H1 (cell line): ENCODE measurements around the gene EPHA1. TPM values are rescaled to one million over a fixed set of nuclear protein-coding genes. Genes with fewer than 3 reads are reported as not detected.

Source experiments
- CTCF ChIA-PET: fragments of 300-600 bp; sonication (Branson Sonifier 250); formaldehyde crosslinking; loops from one replicate; lab custom pipeline; 2021; ENCODE audit not compliant: partially characterized antibody; lab: Charles Lee
- POLR2A ChIA-PET: fragments of 300-600 bp; sonication (Branson Sonifier 250); formaldehyde crosslinking; loops from one replicate; lab custom pipeline; 2021; ENCODE audit warnings: inconsistent platforms; ENCODE audit not compliant: partially characterized antibody; lab: Charles Lee
- DNase-seq, 2 experiments: peaks; one replicate each; pipeline versions ENCODE4 v3.0.0 to v3.0.0-alpha.2; 2010 to 2022; ENCODE audit warnings: low spot score in 2 of 2, low read depth in 1 of 2, mixed read lengths in 1 of 2
- FAIRE-seq: peaks from 2 replicates; lab custom pipeline; 2011; peaks lifted over from hg19 to GRCh38; lab: Jason Lieb, UNC
- H2AFZ ChIP-seq: 2 replicates; pipeline ENCODE4 v1.8.1; 2012; ENCODE audit warnings: low read length, inconsistent platforms
- H2AK5ac ChIP-seq: 2 replicates; pipeline ENCODE4 v1.6.1; 2013; ENCODE audit warnings: low read depth, low read length
- H2BK120ac ChIP-seq: replicated peaks from 2 replicates; pipeline ENCODE3; 2013; ENCODE audit warnings: low read depth, low read length, inconsistent platforms
- H2BK12ac ChIP-seq: 2 replicates; pipeline ENCODE4 v1.6.1; 2013; ENCODE audit warnings: low read depth, low read length
- H2BK15ac ChIP-seq: 2 replicates; pipeline ENCODE4 v1.6.1; 2013; ENCODE audit warnings: low read length
- H2BK20ac ChIP-seq: 2 replicates; pipeline ENCODE4 v1.6.1; 2013; ENCODE audit warnings: low read length
- H2BK5ac ChIP-seq: 2 replicates; pipeline ENCODE4 v1.6.1; 2013; ENCODE audit warnings: low read depth, low read length
- H3K14ac ChIP-seq: 2 replicates; pipeline ENCODE4 v1.6.1; 2013; ENCODE audit warnings: inconsistent platforms; ENCODE audit not compliant: insufficient read length
- H3K18ac ChIP-seq: 2 replicates; pipeline ENCODE4 v1.6.1; 2013; ENCODE audit warnings: low read length; ENCODE audit errors: extremely low read depth
- H3K23ac ChIP-seq: 2 replicates; pipeline ENCODE4 v1.6.1; 2013; ENCODE audit warnings: inconsistent platforms; ENCODE audit not compliant: insufficient read length
- H3K23me2 ChIP-seq: 2 replicates; pipeline ENCODE4 v1.6.1; 2013; ENCODE audit warnings: low read depth, low read length
- H3K27ac ChIP-seq: 2 replicates; pipeline ENCODE4 v1.6.1; 2011; ENCODE audit warnings: low read depth, low read length, inconsistent platforms
- H3K27me3 ChIP-seq, 4 experiments: replicated peaks in 1 of 4; 1 replicate in 1 of 4; 2 replicates in 3 of 4; pipeline versions ENCODE4 v1.6.1 to v1.8.1; 2011 to 2013; ENCODE audit warnings: low read length in 3 of 4, mild to moderate bottlenecking in 3 of 4, inconsistent platforms in 2 of 4, mixed read lengths in 2 of 4, moderate library complexity in 1 of 4; ENCODE audit not compliant: control insufficient read depth in 3 of 4, insufficient read depth in 3 of 4; ENCODE audit errors: extremely low read depth in 1 of 4
- H3K36me3 ChIP-seq, 4 experiments: 2 replicates each; pipeline versions ENCODE4 v1.6.1 to v1.8.1; 2011 to 2013; ENCODE audit warnings: mild to moderate bottlenecking in 4 of 4, low read length in 3 of 4, moderate library complexity in 2 of 4, control low read depth in 1 of 4, inconsistent platforms in 1 of 4; ENCODE audit not compliant: insufficient read depth in 4 of 4, control insufficient read depth in 2 of 4
- H3K4ac ChIP-seq: replicated peaks from 2 replicates; pipeline ENCODE3; 2013; ENCODE audit warnings: low read length, low read depth, mixed read lengths, inconsistent platforms; ENCODE audit not compliant: insufficient read length
- H3K4me1 ChIP-seq, 4 experiments: replicated peaks in 1 of 4; 1 replicate in 1 of 4; 2 replicates in 3 of 4; pipeline versions ENCODE4 v1.6.1 to v1.8.1; 2011 to 2013; ENCODE audit warnings: low read length in 3 of 4, inconsistent platforms in 2 of 4, mixed read lengths in 1 of 4; ENCODE audit not compliant: insufficient read depth in 4 of 4, control insufficient read depth in 3 of 4
- H3K4me2 ChIP-seq, 2 experiments: 2 replicates each; pipeline versions ENCODE4 v1.6.1 to v1.8.1; 2011 to 2013; ENCODE audit warnings: low read depth in 2 of 2, low read length in 2 of 2, control low read depth in 1 of 2, inconsistent platforms in 1 of 2, mild to moderate bottlenecking in 1 of 2; ENCODE audit not compliant: insufficient read depth in 1 of 2
- H3K4me3 ChIP-seq, 4 experiments: fragments of 200-600, 300-600 bp in 1 of 4; sonication (generic), shearing (Covaris generic), sonication (Bioruptor Twin) in 1 of 4; 2 replicates each; pipeline versions ENCODE4 v1.5.1 to v1.8.1; 2011 to 2016; ENCODE audit warnings: low read length in 4 of 4, low read depth in 3 of 4, control low read depth in 2 of 4, inconsistent platforms in 2 of 4, mild to moderate bottlenecking in 2 of 4, mixed read lengths in 1 of 4, moderate library complexity in 1 of 4; ENCODE audit not compliant: insufficient read depth in 2 of 4; ENCODE audit errors: extremely low read depth in 1 of 4
- H3K56ac ChIP-seq: replicated peaks from 2 replicates; pipeline ENCODE3; 2013; ENCODE audit warnings: low read depth, mild to moderate bottlenecking, mixed read lengths, low read length, inconsistent platforms; ENCODE audit not compliant: insufficient read length
- H3K79me1 ChIP-seq: 2 replicates; pipeline ENCODE4 v1.6.1; 2013; ENCODE audit warnings: low read depth, low read length, control low read depth
- H3K79me2 ChIP-seq, 2 experiments: 2 replicates each; pipeline versions ENCODE4 v1.6.1 to v1.8.1; 2012 to 2013; ENCODE audit warnings: low read length in 2 of 2, mild to moderate bottlenecking in 2 of 2, inconsistent platforms in 1 of 2; ENCODE audit not compliant: insufficient read depth in 2 of 2, control insufficient read depth in 1 of 2
- H3K9ac ChIP-seq, 4 experiments: replicated peaks in 1 of 4; 1 replicate in 1 of 4; 2 replicates in 3 of 4; pipeline versions ENCODE4 v1.6.1 to v1.8.1; 2011 to 2013; ENCODE audit warnings: low read depth in 3 of 4, low read length in 3 of 4, control low read depth in 2 of 4, mild to moderate bottlenecking in 2 of 4, moderate library complexity in 2 of 4, inconsistent platforms in 1 of 4; ENCODE audit errors: extremely low read depth in 1 of 4
- H3K9me3 ChIP-seq, 2 experiments: 2 replicates each; pipeline versions ENCODE4 v1.6.1 to v1.8.1; 2012 to 2013; ENCODE audit warnings: mild to moderate bottlenecking in 2 of 2, moderate library complexity in 2 of 2, control low read depth in 1 of 2, inconsistent platforms in 1 of 2, low read depth in 1 of 2, low read length in 1 of 2, mixed read lengths in 1 of 2; ENCODE audit not compliant: insufficient read depth in 2 of 2
- H4K20me1 ChIP-seq, 2 experiments: replicated peaks in 1 of 2; 2 replicates each; pipeline versions ENCODE3 to v1.8.1; 2011 to 2013; ENCODE audit warnings: inconsistent platforms in 2 of 2, low read length in 2 of 2, mild to moderate bottlenecking in 1 of 2; ENCODE audit not compliant: insufficient read depth in 2 of 2, control insufficient read depth in 1 of 2
- H4K5ac ChIP-seq: 2 replicates; pipeline ENCODE4 v1.6.1; 2013; ENCODE audit warnings: low read length, low read depth, mixed read lengths, inconsistent platforms; ENCODE audit not compliant: insufficient read length
- H4K8ac ChIP-seq: 2 replicates; pipeline ENCODE4 v1.8.0; 2013; ENCODE audit warnings: mild to moderate bottlenecking, moderate library complexity, low read length, inconsistent platforms; ENCODE audit not compliant: insufficient read depth; ENCODE audit errors: extremely low read depth
- H4K91ac ChIP-seq: replicated peaks from 2 replicates; pipeline ENCODE3; 2013; ENCODE audit warnings: low read length, mixed read lengths, inconsistent platforms; ENCODE audit not compliant: insufficient read length
- CEBPB ChIP-seq: IDR thresholded peaks from 2 replicates; pipeline ENCODE4 v1.6.1; 2012; ENCODE audit warnings: low read depth, low read length
- CHD1 ChIP-seq: IDR thresholded peaks from 2 replicates; pipeline ENCODE4 v1.6.1; 2012; ENCODE audit warnings: low read depth, low read length, improper control_type of control experiment
- CREB1 ChIP-seq: IDR thresholded peaks from 2 replicates; pipeline ENCODE4 v1.6.1; 2012; ENCODE audit warnings: inconsistent platforms
- CTBP2 ChIP-seq: IDR thresholded peaks from 2 replicates; pipeline ENCODE4 v1.7.0; 2011; ENCODE audit warnings: borderline replicate concordance, mild to moderate bottlenecking, moderate library complexity, mixed read lengths, low read length; ENCODE audit not compliant: insufficient read depth, insufficient read length
- FOSL1 ChIP-seq: IDR thresholded peaks from 2 replicates; pipeline ENCODE4 v1.6.1; 2011; ENCODE audit warnings: mild to moderate bottlenecking, low read depth, low read length, moderate library complexity; ENCODE audit not compliant: insufficient read depth
- HDAC2 ChIP-seq, 2 experiments: fragments of 300-600 bp in 1 of 2; sonication (generic) in 1 of 2; IDR thresholded peaks; 2 replicates each; pipeline ENCODE4 v1.6.1; 2011 to 2012; ENCODE audit warnings: low read depth in 2 of 2, low read length in 2 of 2, mild to moderate bottlenecking in 2 of 2, moderate library complexity in 2 of 2, borderline replicate concordance in 1 of 2, inconsistent platforms in 1 of 2
- JUND ChIP-seq: IDR thresholded peaks from 2 replicates; pipeline ENCODE4 v1.6.1; 2011; ENCODE audit warnings: mild to moderate bottlenecking, improper control_type of control experiment, low read length
- KDM4A ChIP-seq: IDR thresholded peaks from one replicate; pipeline ENCODE4 v1.7.1; 2012; ENCODE audit warnings: low read depth, mild to moderate bottlenecking, moderate library complexity, low read length, inconsistent platforms; ENCODE audit not compliant: severe bottlenecking
- KDM5A ChIP-seq: fragments of 200-600 bp; IDR thresholded peaks from 2 replicates; pipeline ENCODE4 v1.7.1; 2012; ENCODE audit warnings: mild to moderate bottlenecking, low read length, inconsistent platforms, mixed read lengths
- SAP30 ChIP-seq: fragments of 300-600 bp; sonication (generic); IDR thresholded peaks from 2 replicates; pipeline ENCODE4 v1.7.1; 2012; ENCODE audit warnings: low read length, moderate library complexity, mild to moderate bottlenecking, inconsistent platforms; ENCODE audit not compliant: insufficient read depth, insufficient replicate concordance
- SIRT6 ChIP-seq: IDR thresholded peaks from one replicate; pipeline ENCODE4 v1.7.1; 2012; ENCODE audit warnings: low read length, inconsistent platforms
- WGBS, 2 experiments: shearing (Covaris generic) in 1 of 2; methylation state at CpG; one replicate each; pipeline versions ENCODE4 v1.1.6 to v1.1.7; 2013 to 2015; ENCODE audit warnings: low lambda C conversion rate in 2 of 2, mixed read lengths in 2 of 2, inconsistent platforms in 1 of 2, low coverage in 1 of 2, missing lambda C conversion rate in 1 of 2; ENCODE audit not compliant: insufficient replicate concordance in 2 of 2, insufficient coverage in 1 of 2, insufficient read length in 1 of 2; ENCODE audit errors: extremely low coverage in 1 of 2, missing lambda C conversion rate in 1 of 2; 5-methylcytosine and 5-hydroxymethylcytosine counted together
- polyA plus RNA-seq, 7 experiments: library from polyadenylated mRNA; depleted of rRNA in 3 of 7; stranded (reverse) in 5 of 7; unstranded in 2 of 7; fragments of >200 nt in 5 of 7; fragments of 200-250 nt in 2 of 7; gene quantifications; 1 replicate in 5 of 7; 2 replicates in 1 of 7; 4 replicates in 1 of 7; pipeline versions ENCODE4 v1.2.1 to v1.2.3, GENCODE V29; 2011 to 2013; ENCODE audit warnings: missing spikeins in 2 of 7, mixed read lengths in 2 of 7
- total RNA-seq: library from RNA; stranded (reverse); fragmentation: NEBNext Ultra II Directional; extraction: Animal tissue kit (Norgen Biotek cat#: 25700); gene quantifications from 2 replicates; pipeline ENCODE4 v1.2.1, GENCODE V29; 2021

EPHA1 gene
- total and polyA plus RNA-seq, 2 of the 8 experiments (the other 6 are each of a cell fraction or from before 2014, with no cell fraction given): 86.5 to 133 TPM

DNA sequence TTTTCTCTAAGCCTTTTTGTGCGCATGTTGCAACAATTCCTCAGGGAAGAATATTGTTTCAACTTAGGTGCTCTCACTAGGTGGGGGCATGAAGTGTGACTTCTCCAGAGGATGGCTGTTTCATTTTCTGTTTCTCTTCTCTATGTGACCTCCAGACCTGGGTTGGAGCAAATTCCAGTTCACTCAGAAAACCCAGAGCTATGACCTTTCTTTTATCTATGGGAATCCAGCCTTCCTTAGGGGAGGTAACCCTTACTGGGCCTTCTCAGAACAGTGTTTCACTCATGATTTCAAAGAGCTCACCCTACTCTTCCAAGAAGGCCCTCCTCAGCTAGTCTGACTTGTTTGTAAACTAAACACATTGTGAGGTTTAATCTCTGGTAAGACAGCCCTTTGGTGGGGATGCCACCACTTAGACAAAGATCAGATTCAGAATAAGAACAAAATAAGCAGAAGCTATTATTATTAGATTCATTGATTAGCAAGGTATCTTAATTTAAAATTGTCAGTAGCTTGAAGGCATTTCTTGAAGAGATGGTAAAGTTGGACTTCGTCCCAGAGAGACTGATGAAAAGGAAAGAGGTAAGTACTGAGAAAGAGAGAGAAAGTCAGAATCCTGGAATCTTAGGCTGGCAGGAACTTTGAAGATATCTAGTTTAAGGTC is 18.0 kb upstream of the EPHA1 start:
- Histone ChIP-seq H3K23me2 (peaks cover 2% of the 10 kb centered on the region; the same call in 1 of the 2 replicates), H2AK5ac (no peak overlapping the region), H2BK5ac (no peak overlapping the region), H3K23ac (no peak overlapping the region), H3K4me3 (no peak overlapping the region), H4K91ac (no peak overlapping the region), H3K79me1 (no peaks in the 10 kb centered on the region), H3K14ac (no peak overlapping the region), H4K5ac (no peak overlapping the region), H3K27ac (no peak overlapping the region), H3K56ac (no peak overlapping the region), H3K9ac (no peak overlapping the region), H4K8ac (no peak overlapping the region), H3K4ac (no peak overlapping the region), H3K79me2 (no peaks in the 10 kb centered on the region), H3K4me1 (no peaks in the 10 kb centered on the region), H3K4me2 (no peak overlapping the region), H3K18ac (no peak overlapping the region), H2BK15ac (no peak overlapping the region), H2BK12ac (no peak overlapping the region), H3K36me3 (no peaks in the 10 kb centered on the region), H2BK20ac (no peak overlapping the region), H3K9me3 (peaks cover 4 to 6% of the 10 kb centered on the region in 2 experiments; a peak in 2 of 4 replicates), H2BK120ac (no peak overlapping the region), H4K20me1 (no peaks in the 10 kb centered on the region), H2AFZ (no peak overlapping the region), H3K27me3 (no peaks in the 10 kb centered on the region)
- CTCF ChIA-PET: interaction anchor here (0.7 to 1.2 kb wide), 6 partner anchors 9 to 121 kb away, joined by 3 to 6 read pairs (median 3); no protein-coding TSS in a partner anchor
- no peak for FAIRE-seq
- WGBS, 2 experiments: 97% methylated on average over 2 of the region's 2 CpGs; no CpG with 5 or more reads in 1 of the 2 experiments
- POLR2A ChIA-PET: interaction anchor here (0.8 kb wide), 1 partner anchor 38 kb away, joined by 3 read pairs; no protein-coding TSS in a partner anchor
- no peak for DNase-seq
- TF ChIP-seq CREB1 (no peak), HDAC2 (IDR thresholded peaks at IDR 0.05; ENCODE audit: borderline replicate concordance in 1 of 2, low read depth in 2 of 2, low read length in 2 of 2) (no peak), SIRT6 (no peak), CHD1 (no peak), FOSL1 (no peak), SAP30 (no peak), JUND (no peak), KDM4A (no peak), KDM5A (no peak), CTBP2 (no peak), CEBPB (no peak)
